Right lobe of liver (tissue), 6 donors: ENCODE results near the gene PAX8. TPM values are rescaled to one million over a fixed set of nuclear protein-coding genes. Genes with fewer than 3 reads are reported as not detected.

Experiments
- ATAC-seq, 4 donors: fragments of 200-7000 bp; cut with Tn5 transposase; one replicate each; pipeline ENCODE4 v1.9.1; 2020; ENCODE audit warnings: mild to moderate bottlenecking in 4 of 4, moderate library complexity in 4 of 4
- DNase-seq, 3 donors: peaks; one replicate each; pipeline ENCODE4 v3.0.0-alpha.2; 2020
- H3K27ac ChIP-seq, 3 donors: fragments of 200-600 bp; one replicate each; pipeline ENCODE4 v1.8.0; 2022
- H3K27me3 ChIP-seq, 2 donors: fragments of 200-600 bp; one replicate each; pipeline ENCODE4 v1.8.0; 2022
- H3K36me3 ChIP-seq, 4 donors: fragments of 200-600 bp; sonication (generic) in 1 of 4; one replicate each; pipeline versions ENCODE4 v1.5.1 to v1.8.0; 2017 to 2022; ENCODE audit warnings: control low read depth in 1 of 4
- H3K4me1 ChIP-seq, 4 donors: fragments of 200-600 bp; sonication (generic) in 1 of 4; one replicate each; pipeline versions ENCODE4 v1.5.1 to v1.8.0; 2017 to 2022; ENCODE audit warnings: control low read depth in 1 of 4
- H3K4me3 ChIP-seq, 3 donors: fragments of 200-600 bp; one replicate each; pipeline ENCODE4 v1.8.0; 2022
- H3K9me3 ChIP-seq, 4 donors: fragments of 200-600 bp; sonication (generic) in 1 of 4; one replicate each; pipeline versions ENCODE4 v1.5.1 to v1.8.0; 2017 to 2022; ENCODE audit warnings: control low read depth in 1 of 4
- POLR2A ChIP-seq: fragments of 450-650 bp; IDR thresholded peaks from one replicate; pipeline ENCODE4 v1.6.1; 2017; ENCODE audit warnings: antibody characterized with exemption, mild to moderate bottlenecking
- WGBS: methylation state at CpG from one replicate; pipeline ENCODE4 v1.1.6; 2018; ENCODE audit warnings: low coverage, low lambda C conversion rate; ENCODE audit not compliant: insufficient coverage; ENCODE audit errors: missing lambda C conversion rate; 5-methylcytosine and 5-hydroxymethylcytosine counted together
- intact Hi-C, 2 donors: fragments of 100-400 bp; cut with DNase I; formaldehyde crosslinking; loops; one replicate each; pipeline versions ENCODE4 v1.11.2 to v1.14.1; 2022
- total RNA-seq, 6 experiments: library from RNA; depleted of rRNA in 2 of 6; stranded (reverse); fragments of >200 nt in 2 of 6; fragmentation: NEBNext Ultra II Directional in 3 of 6; extraction: Animal tissue kit (Norgen Biotek cat#: 25700) in 3 of 6; gene quantifications; one replicate each; pipeline versions ENCODE4 v1.1.0 to v1.2.4, GENCODE V29; 2016 to 2023
- TF ChIP-seq, protein P1 (sequence below), 4 donors: fragments of 200-600 bp in 3 of 4; fragments of 450-650 bp in 1 of 4; IDR thresholded peaks; one replicate each; pipeline versions ENCODE4 v1.5.1 to v1.8.0; 2016 to 2022; ENCODE audit warnings: antibody characterized with exemption in 4 of 4, mild to moderate bottlenecking in 2 of 4
- donor health status: DM: no; HTN: yes; CAD: no.
- donor health status: DM: no; HTN: no; CAD: no.
- donor health status: DM: no; HTN: no; CAD: no.
- donor health status: DM: no; HTN: yes; CAD: no.
- donor health status: DM: no; HTN: yes; CAD: no.

Gene PAX8
- total RNA-seq, 6 experiments from 2014 or later: 0.27 to 1.9 (median 0.86) TPM

- Histone ChIP-seq H3K36me3 (no peaks in the 10 kb centered on the region), H3K27me3 (no peaks in the 10 kb centered on the region), H3K4me1 (peaks cover 0 to 9% (median 0%) of the 10 kb centered on the region in 4 donors), H3K9me3 (no peaks in the 10 kb centered on the region), H3K4me3 (no peak overlapping the region), H3K27ac (no peak overlapping the region)
- WGBS: 80% methylated on average over 1 of the region's 3 CpGs
- no peak for DNase-seq
- intact Hi-C loops: no loop called here
- TF ChIP-seq POLR2A: no peak
- TF ChIP-seq, protein P1, sequence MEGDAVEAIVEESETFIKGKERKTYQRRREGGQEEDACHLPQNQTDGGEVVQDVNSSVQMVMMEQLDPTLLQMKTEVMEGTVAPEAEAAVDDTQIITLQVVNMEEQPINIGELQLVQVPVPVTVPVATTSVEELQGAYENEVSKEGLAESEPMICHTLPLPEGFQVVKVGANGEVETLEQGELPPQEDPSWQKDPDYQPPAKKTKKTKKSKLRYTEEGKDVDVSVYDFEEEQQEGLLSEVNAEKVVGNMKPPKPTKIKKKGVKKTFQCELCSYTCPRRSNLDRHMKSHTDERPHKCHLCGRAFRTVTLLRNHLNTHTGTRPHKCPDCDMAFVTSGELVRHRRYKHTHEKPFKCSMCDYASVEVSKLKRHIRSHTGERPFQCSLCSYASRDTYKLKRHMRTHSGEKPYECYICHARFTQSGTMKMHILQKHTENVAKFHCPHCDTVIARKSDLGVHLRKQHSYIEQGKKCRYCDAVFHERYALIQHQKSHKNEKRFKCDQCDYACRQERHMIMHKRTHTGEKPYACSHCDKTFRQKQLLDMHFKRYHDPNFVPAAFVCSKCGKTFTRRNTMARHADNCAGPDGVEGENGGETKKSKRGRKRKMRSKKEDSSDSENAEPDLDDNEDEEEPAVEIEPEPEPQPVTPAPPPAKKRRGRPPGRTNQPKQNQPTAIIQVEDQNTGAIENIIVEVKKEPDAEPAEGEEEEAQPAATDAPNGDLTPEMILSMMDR (IDR thresholded peaks at IDR 0.05): no peak
- ATAC-seq: no peak
These were observed 51.0 kb downstream of the PAX8 start for GRCh38 chr2:113227698-113228097.

- TF ChIP-seq, protein P1 (IDR thresholded peaks at IDR 0.05): no peak
- H3K9me3 ChIP-seq: no peaks in the 10 kb centered on the region
- DNase-seq: no peak
- no peak overlapping the region for H3K27ac ChIP-seq
- ATAC-seq: peak in 2 of 4 donors; percentile 7 to 15
- intact Hi-C loops: no loop called here
- no peaks in the 10 kb centered on the region for H3K36me3 ChIP-seq
- H3K4me3 ChIP-seq: no peak overlapping the region
- 45% methylated on average over 1 of the region's 1 CpG for WGBS
- H3K27me3 ChIP-seq: no peaks in the 10 kb centered on the region
- H3K4me1 ChIP-seq: peaks cover 0 to 9% (median 0%) of the 10 kb centered on the region in 4 donors
These were observed 51.4 kb downstream of the PAX8 start for GRCh38 chr2:113227290-113227689.

DNA sequence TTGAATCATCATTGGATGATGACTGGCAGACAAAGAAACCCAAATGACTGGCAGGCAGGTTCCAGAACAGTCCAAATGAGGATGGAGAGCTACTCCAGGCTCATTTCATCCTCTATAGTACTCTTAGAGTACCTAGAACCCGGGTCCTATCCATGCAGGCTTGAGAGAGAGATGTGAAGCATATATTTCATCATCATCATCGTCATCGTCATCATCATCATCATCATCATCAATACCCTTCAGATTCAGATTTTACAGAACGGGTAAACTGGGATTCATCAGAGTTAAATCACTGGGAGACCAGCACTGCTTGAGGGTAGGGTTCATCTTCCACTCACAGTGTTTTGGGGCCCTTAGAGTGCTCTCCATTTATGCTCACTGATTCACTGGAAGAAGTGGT, 52.3 kb downstream of the PAX8 start:
- Histone ChIP-seq H3K36me3 (no peaks in the 10 kb centered on the region), H3K27me3 (no peaks in the 10 kb centered on the region), H3K4me3 (no peak overlapping the region), H3K27ac (no peak overlapping the region), H3K4me1 (peaks cover 0 to 9% (median 0%) of the 10 kb centered on the region in 4 donors), H3K9me3 (no peaks in the 10 kb centered on the region)
- WGBS: 70% methylated on average over 4 of the region's 4 CpGs
- no peak for TF ChIP-seq POLR2A
- TF ChIP-seq, protein P1 (IDR thresholded peaks at IDR 0.05): no peak
- DNase-seq (no peak), ATAC-seq (no peak)
- intact Hi-C loops: no loop called here

GRCh38 chr2:113225263-113226259, 53.2 kb downstream of the PAX8 start:
- peak; percentile 40 to 58 (median 48) for ATAC-seq
- Histone ChIP-seq H3K27ac (no peak overlapping the region), H3K4me1 (peaks cover 0 to 9% (median 0%) of the 10 kb centered on the region in 4 donors), H3K36me3 (no peaks in the 10 kb centered on the region), H3K9me3 (no peaks in the 10 kb centered on the region), H3K27me3 (no peaks in the 10 kb centered on the region), H3K4me3 (no peak overlapping the region)
- DNase-seq: no peak
- intact Hi-C loops: no loop called here
- 50% methylated on average over 12 of the region's 12 CpGs for WGBS
- TF ChIP-seq POLR2A: no peak

DNA sequence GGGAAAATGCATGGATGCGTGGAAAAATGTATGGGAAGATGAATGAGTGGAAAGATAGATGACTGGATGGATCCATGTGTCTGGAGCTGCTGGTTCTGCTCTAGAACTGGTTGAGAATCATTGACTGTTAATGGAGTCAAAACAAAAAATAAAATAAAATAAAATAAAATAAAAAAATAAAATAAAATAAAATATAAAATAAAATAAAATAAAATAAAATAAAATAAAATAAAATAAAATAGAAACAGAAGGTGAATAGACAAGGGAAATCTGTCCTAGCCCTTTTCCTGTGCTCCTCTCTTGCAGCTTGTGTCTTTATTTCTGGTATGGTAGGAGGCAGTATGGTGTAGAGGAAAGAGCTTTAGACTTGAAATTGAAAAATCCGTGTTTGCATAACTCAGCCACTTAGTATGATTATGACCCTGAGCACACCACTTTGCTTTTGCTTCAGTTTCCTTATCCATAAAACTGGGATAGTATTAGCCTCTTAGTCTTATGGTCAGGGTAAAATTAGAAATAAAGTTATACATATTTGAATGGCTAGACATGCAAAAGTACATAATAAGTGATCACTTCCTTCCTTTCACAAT, 54.0 kb downstream of the PAX8 start:
- 53% methylated on average over 2 of the region's 2 CpGs for WGBS
- Histone ChIP-seq H3K36me3 (no peaks in the 10 kb centered on the region), H3K27ac (no peak overlapping the region), H3K27me3 (no peaks in the 10 kb centered on the region), H3K9me3 (no peaks in the 10 kb centered on the region), H3K4me3 (no peak overlapping the region), H3K4me1 (peaks cover 0 to 17% (median 0%) of the 10 kb centered on the region in 4 donors)
- TF ChIP-seq, protein P1 (IDR thresholded peaks at IDR 0.05): no peak
- no peak for TF ChIP-seq POLR2A
- intact Hi-C loops: no loop called here
- no peak for DNase-seq
- no peak for ATAC-seq
